IPS-18c (cell line): Measurements from ENCODE around the gene NOS3.

Source experiments
- H3K4me3 ChIP-seq: 2 replicates; pipeline ENCODE4 v1.7.0; 2013; ENCODE audit warnings: low read depth, mild to moderate bottlenecking, low read length, moderate library complexity; ENCODE audit not compliant: insufficient read depth
- H3K9me3 ChIP-seq: one replicate; pipeline ENCODE4 v1.6.1; 2013; ENCODE audit warnings: mild to moderate bottlenecking, low read length, moderate library complexity; ENCODE audit not compliant: control insufficient read depth, insufficient read depth

Gene NOS3

DNA sequence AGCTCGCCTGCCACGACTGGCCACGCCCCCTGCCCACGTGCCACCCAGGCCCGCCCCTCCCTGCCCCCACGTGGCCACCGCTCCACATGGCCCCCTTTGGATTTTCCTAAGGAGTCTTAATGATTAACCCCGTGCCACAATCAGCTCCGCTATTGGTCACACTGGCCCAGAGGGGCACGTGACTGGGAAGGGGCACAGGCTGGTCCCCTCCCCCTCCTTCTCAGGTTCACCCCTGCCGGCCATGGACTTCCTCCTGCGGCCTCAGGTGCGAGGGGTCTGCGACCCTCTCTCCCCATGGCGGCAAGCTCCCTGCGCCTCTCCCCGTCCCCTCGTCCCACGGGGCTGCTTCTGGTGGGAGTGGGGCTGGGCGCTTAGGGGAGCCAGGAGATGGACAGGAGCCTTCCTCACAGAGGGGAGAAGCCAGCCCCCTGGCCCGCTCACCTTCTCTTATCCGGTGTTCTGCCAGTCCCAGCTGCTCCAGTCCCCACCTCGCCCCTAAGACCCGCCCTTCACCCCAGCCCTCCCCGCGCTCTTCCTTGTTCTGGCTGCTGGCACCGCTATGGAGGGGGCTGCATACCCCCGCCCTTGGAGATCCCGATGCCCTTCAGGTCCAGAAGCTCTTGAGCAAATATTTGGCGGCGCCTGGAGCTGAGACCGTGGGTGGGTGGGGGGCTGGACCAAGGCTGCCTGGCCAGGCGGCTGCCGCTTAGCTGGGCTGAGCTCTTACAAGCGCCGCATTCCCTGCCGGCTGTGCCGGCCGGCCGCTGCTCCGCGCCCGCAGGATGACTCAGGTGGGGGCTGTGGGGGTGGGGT is 71.8 kb downstream of the NOS3 start:
- H3K9me3 ChIP-seq: peaks cover 2% of the 10 kb centered on the region
- peak overlapping the region; percentile 62 for H3K4me3 ChIP-seq

DNA sequence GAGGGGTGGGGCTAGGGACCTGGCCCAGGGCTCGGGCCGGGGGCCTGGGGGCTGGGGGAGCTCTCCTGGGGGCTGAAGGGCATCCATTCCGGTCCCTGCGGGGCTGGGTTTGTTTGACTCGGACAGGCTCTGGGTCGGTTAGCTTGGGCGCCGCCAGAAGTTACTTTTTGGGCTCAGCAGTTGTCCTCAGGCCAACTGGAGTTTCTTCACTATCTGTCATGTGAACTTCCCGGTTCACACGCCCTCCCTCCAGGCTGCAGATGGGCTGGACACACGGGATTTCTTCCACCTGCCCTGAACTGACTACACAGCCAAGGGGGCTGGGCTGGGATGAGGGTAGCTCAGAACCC is 72.4 kb downstream of the NOS3 start:
- peaks cover 2% of the 10 kb centered on the region for H3K9me3 ChIP-seq
- peak overlapping the region; percentile 24 for H3K4me3 ChIP-seq
